Natural killer cell (primary cell): ENCODE measurements around the gene RASGRF2. TPM values are rescaled to one million over a fixed set of nuclear protein-coding genes. Genes with fewer than 3 reads are reported as not detected.

Source experiments
- ATAC-seq, 3 donors: fragments of 150-1000 bp in 2 of 3; fragments of 200-7000 bp in 1 of 3; cut with Tn5 transposase; 1 replicate in 1 of 3; 2 replicates in 2 of 3; pipeline ENCODE4 v1.10.0; 2021; ENCODE audit warnings: mild to moderate bottlenecking in 2 of 3, moderate library complexity in 2 of 3
- DNase-seq, 2 donors: peaks; one replicate each; pipeline versions ENCODE4 v3.0.0 to v3.0.0-alpha.2; 2013 to 2021; ENCODE audit warnings: mixed read lengths in 1 of 2
- H3K27ac ChIP-seq: one replicate; pipeline ENCODE4 v1.5.1; 2013; ENCODE audit warnings: mild to moderate bottlenecking, low read length
- H3K27me3 ChIP-seq: one replicate; pipeline ENCODE4 v1.6.1; 2013; ENCODE audit warnings: low read length; ENCODE audit not compliant: control insufficient read depth, insufficient read depth
- H3K36me3 ChIP-seq: one replicate; pipeline ENCODE4 v1.6.1; 2013; ENCODE audit warnings: low read length; ENCODE audit not compliant: control insufficient read depth, insufficient read depth
- H3K4me1 ChIP-seq: one replicate; pipeline ENCODE4 v1.6.1; 2013; ENCODE audit warnings: low read length; ENCODE audit not compliant: control insufficient read depth, insufficient read depth
- H3K4me3 ChIP-seq: one replicate; pipeline ENCODE4 v1.5.1; 2013; ENCODE audit warnings: low read length
- H3K9me3 ChIP-seq: one replicate; pipeline ENCODE4 v1.6.1; 2013; ENCODE audit warnings: low read length; ENCODE audit not compliant: control insufficient read depth, insufficient read depth
- H3K27ac Mint-ChIP-seq, 2 donors: one replicate each; pipeline ENCODE4 v1.8.0; 2022; ENCODE audit warnings: mild to moderate bottlenecking in 2 of 2, mixed read lengths in 2 of 2, moderate library complexity in 1 of 2
- H3K27me3 Mint-ChIP-seq, 2 donors: one replicate each; pipeline ENCODE4 v1.8.0; 2022; ENCODE audit warnings: low read depth in 2 of 2, mixed read lengths in 2 of 2
- H3K36me3 Mint-ChIP-seq: one replicate; pipeline ENCODE4 v1.8.0; 2022; ENCODE audit warnings: mixed read lengths
- H3K4me1 Mint-ChIP-seq, 2 donors: one replicate each; pipeline ENCODE4 v1.8.0; 2022; ENCODE audit warnings: mixed read lengths in 2 of 2
- H3K4me3 Mint-ChIP-seq: one replicate; pipeline ENCODE4 v1.8.0; 2022; ENCODE audit warnings: mild to moderate bottlenecking, moderate library complexity, mixed read lengths
- H3K9me3 Mint-ChIP-seq, 2 donors: one replicate each; pipeline ENCODE4 v1.8.0; 2022; ENCODE audit warnings: mixed read lengths in 2 of 2
- WGBS: methylation state at CpG from one replicate; pipeline ENCODE4 v1.1.7; 2013; ENCODE audit warnings: missing lambda C conversion rate; ENCODE audit not compliant: insufficient coverage; 5-methylcytosine and 5-hydroxymethylcytosine counted together
- intact Hi-C: fragments of 100-400 bp; cut with micrococcal nuclease; formaldehyde crosslinking; loops from one replicate; pipeline ENCODE4 v1.14.2; 2022
- total RNA-seq, 4 donors: library from RNA; stranded (reverse); fragments of 120-200 nt in 1 of 4; gene quantifications; one replicate each; pipeline versions ENCODE4 v1.2.3 to v1.2.4, GENCODE V29; 2013 to 2022
- TF ChIP-seq, protein P1 (sequence below): fragments of 200-600 bp; IDR thresholded peaks from one replicate; pipeline ENCODE4 v1.8.0; 2022; ENCODE audit warnings: antibody characterized with exemption

RASGRF2 gene
- total RNA-seq, 3 donors from 2014 or later (not counting 1 experiment from before 2014, with no cell fraction given), result 5.6 to 10.1 (median 6.1) TPM

DNA sequence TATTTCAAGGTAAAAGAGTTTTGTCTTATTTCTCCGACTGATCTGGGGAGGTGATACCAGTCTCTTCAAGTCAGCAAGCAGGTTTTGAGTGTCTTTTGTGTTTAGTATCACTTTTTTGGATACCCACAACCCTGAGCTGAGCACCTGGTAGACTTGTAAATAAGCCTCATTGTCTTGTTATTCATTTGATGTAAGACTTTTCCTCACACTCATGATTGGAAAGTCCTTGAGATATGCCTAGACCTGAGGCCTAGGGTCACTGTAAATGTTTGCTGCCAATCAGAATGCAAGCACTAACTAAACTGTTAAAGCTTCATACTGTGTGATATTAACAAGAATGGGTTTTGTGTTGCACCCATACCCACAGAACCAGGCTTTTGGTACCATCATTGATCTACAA lies 172.2 kb downstream of the RASGRF2 start:
- peaks cover 2% of the 10 kb centered on the region in 2 donors for H3K9me3 Mint-ChIP-seq

DNA sequence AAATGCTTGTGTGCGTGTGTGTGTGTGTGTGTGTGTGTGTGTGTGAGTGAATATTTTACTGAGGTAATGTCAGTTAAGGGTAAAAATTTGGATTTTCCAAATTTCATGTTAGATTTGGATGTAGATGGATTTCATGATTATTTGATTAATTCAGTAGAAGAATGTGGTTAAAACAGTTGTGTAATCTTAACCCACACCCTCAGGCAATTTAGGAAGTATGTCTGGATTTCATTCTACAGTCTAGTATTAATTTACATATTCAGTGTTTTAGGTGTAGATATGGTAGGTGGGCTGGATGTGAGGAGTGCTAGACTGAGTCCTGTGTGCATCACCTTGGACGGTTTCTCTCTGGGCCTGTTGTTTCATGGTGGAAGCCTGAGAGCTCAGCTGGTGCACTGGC lies 173.9 kb downstream of the RASGRF2 start:
- DNase-seq (no peak), ATAC-seq (peak in 1 of 3 donors; percentile 37)
- Mint-ChIP-seq H3K27me3 (peaks cover 0 to 9% of the 10 kb centered on the region in 2 donors), H3K9me3 (peaks cover 2% of the 10 kb centered on the region in 2 donors), H3K27ac (no peak overlapping the region), H3K4me1 (no peaks in the 10 kb centered on the region), H3K4me3 (no peak overlapping the region), H3K36me3 (no peaks in the 10 kb centered on the region)
- intact Hi-C loops, result no loop called here
- no peak overlapping the region for H3K4me3 ChIP-seq
- H3K9me3 ChIP-seq, result no peaks in the 10 kb centered on the region
- H3K4me1 ChIP-seq, result no peaks in the 10 kb centered on the region
- TF ChIP-seq, protein P1, sequence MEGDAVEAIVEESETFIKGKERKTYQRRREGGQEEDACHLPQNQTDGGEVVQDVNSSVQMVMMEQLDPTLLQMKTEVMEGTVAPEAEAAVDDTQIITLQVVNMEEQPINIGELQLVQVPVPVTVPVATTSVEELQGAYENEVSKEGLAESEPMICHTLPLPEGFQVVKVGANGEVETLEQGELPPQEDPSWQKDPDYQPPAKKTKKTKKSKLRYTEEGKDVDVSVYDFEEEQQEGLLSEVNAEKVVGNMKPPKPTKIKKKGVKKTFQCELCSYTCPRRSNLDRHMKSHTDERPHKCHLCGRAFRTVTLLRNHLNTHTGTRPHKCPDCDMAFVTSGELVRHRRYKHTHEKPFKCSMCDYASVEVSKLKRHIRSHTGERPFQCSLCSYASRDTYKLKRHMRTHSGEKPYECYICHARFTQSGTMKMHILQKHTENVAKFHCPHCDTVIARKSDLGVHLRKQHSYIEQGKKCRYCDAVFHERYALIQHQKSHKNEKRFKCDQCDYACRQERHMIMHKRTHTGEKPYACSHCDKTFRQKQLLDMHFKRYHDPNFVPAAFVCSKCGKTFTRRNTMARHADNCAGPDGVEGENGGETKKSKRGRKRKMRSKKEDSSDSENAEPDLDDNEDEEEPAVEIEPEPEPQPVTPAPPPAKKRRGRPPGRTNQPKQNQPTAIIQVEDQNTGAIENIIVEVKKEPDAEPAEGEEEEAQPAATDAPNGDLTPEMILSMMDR, result no peak
- H3K27me3 ChIP-seq, result no peaks in the 10 kb centered on the region
- WGBS, result 88% methylated on average over 2 of the region's 2 CpGs
- H3K36me3 ChIP-seq, result no peaks in the 10 kb centered on the region
- H3K27ac ChIP-seq, result no peak overlapping the region

More for the DNA sequence above, 172.2 kb downstream of the RASGRF2 start:
- Mint-ChIP-seq H3K27me3 (peaks cover 0 to 9% of the 10 kb centered on the region in 2 donors), H3K27ac (no peak overlapping the region), H3K4me3 (no peak overlapping the region), H3K4me1 (no peaks in the 10 kb centered on the region), H3K36me3 (no peaks in the 10 kb centered on the region)
- TF ChIP-seq, protein P1, result no peak
- intact Hi-C loops, result no loop called here
- no peaks in the 10 kb centered on the region for H3K27me3 ChIP-seq
- H3K27ac ChIP-seq, result no peak overlapping the region
- WGBS, result 67% methylated on average over 1 of the region's 1 CpG
- no peaks in the 10 kb centered on the region for H3K9me3 ChIP-seq
- no peak overlapping the region for H3K4me3 ChIP-seq
- H3K36me3 ChIP-seq, result no peaks in the 10 kb centered on the region
- DNase-seq, result no peak
- no peaks in the 10 kb centered on the region for H3K4me1 ChIP-seq
- ATAC-seq, result no peak

DNA sequence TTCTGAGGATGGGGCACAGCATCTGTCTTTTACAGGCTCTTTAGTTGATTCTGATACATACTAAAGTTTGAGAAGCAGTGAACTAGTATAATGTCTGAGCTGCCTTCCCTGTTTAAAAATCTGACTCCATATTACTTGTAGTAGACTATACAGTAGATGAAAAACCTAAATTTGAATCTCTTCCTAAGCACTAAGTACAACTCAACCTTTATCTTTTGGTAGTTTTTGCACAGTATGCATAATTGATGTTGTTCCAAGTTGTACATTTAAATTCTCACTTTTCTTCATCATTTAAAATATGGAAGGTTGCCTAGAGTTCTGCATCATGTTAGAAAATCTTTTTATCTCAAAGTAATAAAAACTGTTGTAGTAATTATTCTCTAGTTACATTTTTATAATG lies 174.4 kb downstream of the RASGRF2 start:
- Histone ChIP-seq H3K4me1 (no peaks in the 10 kb centered on the region), H3K27ac (no peak overlapping the region), H3K4me3 (no peak overlapping the region), H3K27me3 (no peaks in the 10 kb centered on the region), H3K9me3 (no peaks in the 10 kb centered on the region), H3K36me3 (no peaks in the 10 kb centered on the region)
- ATAC-seq (peak in 1 of 3 donors; percentile 10), DNase-seq (no peak)
- H3K27ac Mint-ChIP-seq, result no peak overlapping the region
- no peaks in the 10 kb centered on the region for H3K36me3 Mint-ChIP-seq
- H3K9me3 Mint-ChIP-seq, result peaks cover 2% of the 10 kb centered on the region in 2 donors
- no peak overlapping the region for H3K4me3 Mint-ChIP-seq
- intact Hi-C loops, result no loop called here
- TF ChIP-seq, protein P1, result no peak
- H3K4me1 Mint-ChIP-seq, result no peaks in the 10 kb centered on the region
- H3K27me3 Mint-ChIP-seq, result peaks cover 0 to 9% of the 10 kb centered on the region in 2 donors

DNA sequence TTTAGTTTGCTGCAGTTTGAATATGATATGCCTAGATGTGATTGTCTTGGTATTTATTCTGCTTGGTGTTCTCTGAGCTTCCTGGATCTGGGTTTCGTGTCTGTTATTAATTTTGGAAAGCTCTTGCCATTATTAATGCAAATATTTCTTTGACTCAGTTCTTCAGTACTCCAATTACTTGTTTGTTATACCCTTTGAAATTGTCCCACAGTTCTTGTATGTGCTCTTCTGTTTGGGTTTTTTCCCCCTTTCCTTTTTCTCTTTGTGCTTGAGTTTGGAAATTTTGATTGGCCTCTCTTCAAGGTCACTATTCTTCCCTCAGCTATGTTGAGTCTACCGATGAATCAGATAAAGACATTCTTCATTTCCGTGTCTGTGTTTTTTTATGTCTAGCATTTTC lies 176.4 kb downstream of the RASGRF2 start:
- H3K4me1 ChIP-seq, result no peaks in the 10 kb centered on the region
- ATAC-seq, result no peak
- H3K27me3 Mint-ChIP-seq, result no peaks in the 10 kb centered on the region
- WGBS, result 95% methylated on average over 2 of the region's 3 CpGs
- no peak overlapping the region for H3K4me3 Mint-ChIP-seq
- no peaks in the 10 kb centered on the region for H3K9me3 ChIP-seq
- no peak overlapping the region for H3K27ac ChIP-seq
- H3K36me3 Mint-ChIP-seq, result no peaks in the 10 kb centered on the region
- DNase-seq, result no peak
- no peaks in the 10 kb centered on the region for H3K27me3 ChIP-seq
- H3K27ac Mint-ChIP-seq, result no peak overlapping the region
- H3K36me3 ChIP-seq, result no peaks in the 10 kb centered on the region
- intact Hi-C loops, result no loop called here
- peaks cover 2% of the 10 kb centered on the region in 2 donors for H3K9me3 Mint-ChIP-seq
- H3K4me1 Mint-ChIP-seq, result no peaks in the 10 kb centered on the region
- TF ChIP-seq, protein P1, result no peak
- no peak overlapping the region for H3K4me3 ChIP-seq
